GM23248 (cell line): ENCODE measurements around the gene CTRB2.

Experiments used
- EZH2 ChIP-seq: fragments of 200-600 bp; sonication (generic); IDR thresholded peaks from 2 replicates; pipeline ENCODE4 v1.6.1; 2018; ENCODE audit warnings: antibody characterized with exemption, mild to moderate bottlenecking; ENCODE audit not compliant: insufficient read depth, poor library complexity, severe bottlenecking
- EZH2phosphoT487 ChIP-seq: fragments of 200-600 bp; sonication (generic); IDR thresholded peaks from 2 replicates; pipeline ENCODE4 v1.6.1; 2018; ENCODE audit warnings: antibody characterized with exemption, moderate library complexity, mild to moderate bottlenecking, low read depth; ENCODE audit not compliant: insufficient read depth

DNA sequence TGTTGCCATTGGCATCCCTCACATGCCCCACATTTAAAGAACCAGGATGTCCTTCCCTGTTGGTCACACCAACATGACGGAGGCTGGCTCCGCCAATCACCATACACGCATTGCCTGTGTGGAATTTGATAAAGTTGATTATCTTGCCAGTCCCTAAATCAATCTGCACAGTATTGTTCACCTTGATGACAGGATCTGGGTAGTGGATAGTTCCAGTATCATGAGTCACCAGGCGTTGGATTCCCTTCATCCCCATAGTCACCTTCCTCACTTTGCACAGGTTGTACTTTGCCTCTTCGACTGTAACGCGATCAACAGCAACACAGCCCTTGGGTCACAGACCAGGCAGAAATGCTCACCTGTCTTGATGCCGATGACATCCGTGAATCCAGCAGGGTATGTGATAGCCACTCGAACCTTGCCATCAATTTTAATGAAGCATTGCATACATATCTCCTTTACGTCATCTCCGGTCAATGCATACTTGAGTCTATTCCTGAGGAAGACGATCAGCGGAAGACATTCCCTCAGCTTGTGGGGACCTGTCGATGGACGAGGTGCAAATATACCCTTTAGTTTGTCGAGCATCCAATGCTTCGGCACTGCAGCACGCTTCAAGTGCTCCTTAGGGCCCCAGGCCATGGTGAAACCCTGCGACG lies 14.2 kb downstream of the CTRB2 start:
- TF ChIP-seq EZH2 = no peak
- no peak for TF ChIP-seq EZH2phosphoT487
